ENCODE results near the gene SMIM30.
A peak's percentile ranks its signal among the peaks of the same experiment; 100 is the strongest.

SMIM30 gene

GRCh38 chr7:113113912-113114311 lies 4.4 kb downstream of the SMIM30 start:
- peak; percentile 21 for TF ChIP-seq CTCF (IDR thresholded peaks at IDR 0.05; ENCODE audit: extremely low read depth, insufficient read depth, missing control alignments)
- in situ Hi-C loops (cut with MboI; ENCODE audit: low pct_unique_long_range_greater_than_20kb, low sequenced_read_pairs, unreplicated experiment): no loop called here
- no peak for DNase-seq (ENCODE audit: low spot score)

- DNase-seq (ENCODE audit: low spot score): no peak
- in situ Hi-C loops (cut with MboI; ENCODE audit: low pct_unique_long_range_greater_than_20kb, low sequenced_read_pairs, unreplicated experiment): no loop called here
- no peak for TF ChIP-seq CTCF (IDR thresholded peaks at IDR 0.05; ENCODE audit: extremely low read depth, insufficient read depth, missing control alignments)
Observed at GRCh38 chr7:113109718-113110117, 8.6 kb downstream of the SMIM30 start.

GRCh38 chr7:113100121-113100603 lies 18.2 kb downstream of the SMIM30 start:
- DNase-seq (ENCODE audit: low spot score): no peak
- no peak for TF ChIP-seq CTCF (IDR thresholded peaks at IDR 0.05; ENCODE audit: extremely low read depth, insufficient read depth, missing control alignments)

GRCh38 chr7:113099284-113099919 lies 19.0 kb downstream of the SMIM30 start:
- no peak for TF ChIP-seq CTCF (IDR thresholded peaks at IDR 0.05; ENCODE audit: extremely low read depth, insufficient read depth, missing control alignments)
- no peak for DNase-seq (ENCODE audit: low spot score)

More at GRCh38 chr7:113100121-113100603, 18.2 kb downstream of the SMIM30 start:
- in situ Hi-C loops (cut with MboI; ENCODE audit: low pct_unique_long_range_greater_than_20kb, low sequenced_read_pairs, unreplicated experiment): no loop called here

GRCh38 chr7:113094517-113095249 lies 23.7 kb downstream of the SMIM30 start:
- TF ChIP-seq CTCF (IDR thresholded peaks at IDR 0.05; ENCODE audit: extremely low read depth, insufficient read depth, missing control alignments): no peak
- DNase-seq (ENCODE audit: low spot score): no peak
- in situ Hi-C loops (cut with MboI; ENCODE audit: low pct_unique_long_range_greater_than_20kb, low sequenced_read_pairs, unreplicated experiment): no loop called here

More at GRCh38 chr7:113099284-113099919, 19.0 kb downstream of the SMIM30 start:
- in situ Hi-C loops (cut with MboI; ENCODE audit: low pct_unique_long_range_greater_than_20kb, low sequenced_read_pairs, unreplicated experiment): no loop called here

GRCh38 chr7:113093561-113093960 lies 24.8 kb downstream of the SMIM30 start:
- TF ChIP-seq CTCF (IDR thresholded peaks at IDR 0.05; ENCODE audit: extremely low read depth, insufficient read depth, missing control alignments): no peak
- DNase-seq (ENCODE audit: low spot score): no peak
- in situ Hi-C loops (cut with MboI; ENCODE audit: low pct_unique_long_range_greater_than_20kb, low sequenced_read_pairs, unreplicated experiment): no loop called here

Measured in GM13977 (cell line).